ENCODE measurements around the gene CLMP.
A peak's percentile ranks its signal among the peaks of the same experiment; 100 is the strongest.
"Not testable (repeated sequence)": the region's sequence is repeated elsewhere in the genome, so short reads cannot be mapped to it uniquely, and the experiment has no call there.

CLMP gene

DNA sequence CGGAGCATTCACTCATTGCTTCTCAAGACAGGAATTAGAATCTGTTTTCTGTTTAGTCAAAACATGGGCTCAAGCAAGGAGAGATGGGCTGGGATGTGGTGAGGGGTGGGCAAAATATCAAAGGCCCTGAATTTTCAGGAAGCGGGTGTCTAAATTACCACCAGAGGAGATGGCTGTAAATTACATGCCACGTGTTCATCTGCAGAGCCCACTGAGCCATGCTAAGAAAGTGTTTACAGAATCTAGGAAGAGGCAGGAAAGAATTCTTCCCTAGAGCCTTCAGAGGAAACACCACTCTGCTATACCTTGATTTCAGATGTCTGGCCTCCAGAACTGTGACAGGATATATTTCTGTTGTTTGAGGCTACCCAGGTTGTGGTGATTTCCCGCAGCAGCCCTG lies 46.1 kb downstream of the CLMP start:
- peaks cover 27% of the 10 kb centered on the region for H3K4me1 ChIP-seq (ENCODE audit: control insufficient read depth, insufficient read depth, low read length)
- H3K4me3 ChIP-seq (ENCODE audit: low read length), result no peak overlapping the region
- no peak for DNase-seq (ENCODE audit: low read depth)
- peaks cover 24% of the 10 kb centered on the region for H3K36me3 ChIP-seq (ENCODE audit: control insufficient read depth, insufficient read depth, low read length, severe bottlenecking)
- no peaks in the 10 kb centered on the region for H3K27me3 ChIP-seq (replicated peaks; ENCODE audit: control insufficient read depth, insufficient read depth, low read length)
- no peaks in the 10 kb centered on the region for H3K9me3 ChIP-seq (ENCODE audit: control insufficient read depth, low read length)
- no peak overlapping the region for H3K9ac ChIP-seq (ENCODE audit: low read length)

DNA sequence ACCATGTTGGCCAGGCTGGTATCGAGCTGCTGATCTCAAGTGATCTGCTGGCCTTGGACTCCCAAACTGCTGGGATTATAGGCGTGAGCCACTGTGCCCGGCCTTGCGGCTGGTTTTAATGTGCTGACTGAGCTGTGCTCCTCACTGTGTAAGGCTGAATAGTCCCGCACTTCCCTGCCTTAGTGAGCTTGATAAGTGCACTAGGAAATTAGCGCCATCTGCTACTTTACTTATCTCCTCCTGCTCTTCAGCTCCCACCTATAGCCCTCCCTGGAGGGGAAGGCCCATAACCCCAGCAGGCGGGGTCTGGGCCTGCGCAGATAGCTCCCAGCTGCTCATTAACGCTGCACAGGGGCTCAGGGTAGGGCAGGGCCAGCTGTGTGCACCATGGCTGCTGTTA lies 49.4 kb downstream of the CLMP start:
- DNase-seq (ENCODE audit: low read depth), result no peak
- Histone ChIP-seq H3K4me1 (ENCODE audit: control insufficient read depth, insufficient read depth, low read length) (peaks cover 23% of the 10 kb centered on the region), H3K9ac (ENCODE audit: low read length) (peak overlapping the region; percentile 48), H3K27me3 (replicated peaks; ENCODE audit: control insufficient read depth, insufficient read depth, low read length) (no peaks in the 10 kb centered on the region), H3K4me3 (ENCODE audit: low read length) (peak overlapping the region; percentile 11), H3K9me3 (ENCODE audit: control insufficient read depth, low read length) (no peaks in the 10 kb centered on the region), H3K36me3 (ENCODE audit: control insufficient read depth, insufficient read depth, low read length, severe bottlenecking) (peaks cover 24% of the 10 kb centered on the region)

DNA sequence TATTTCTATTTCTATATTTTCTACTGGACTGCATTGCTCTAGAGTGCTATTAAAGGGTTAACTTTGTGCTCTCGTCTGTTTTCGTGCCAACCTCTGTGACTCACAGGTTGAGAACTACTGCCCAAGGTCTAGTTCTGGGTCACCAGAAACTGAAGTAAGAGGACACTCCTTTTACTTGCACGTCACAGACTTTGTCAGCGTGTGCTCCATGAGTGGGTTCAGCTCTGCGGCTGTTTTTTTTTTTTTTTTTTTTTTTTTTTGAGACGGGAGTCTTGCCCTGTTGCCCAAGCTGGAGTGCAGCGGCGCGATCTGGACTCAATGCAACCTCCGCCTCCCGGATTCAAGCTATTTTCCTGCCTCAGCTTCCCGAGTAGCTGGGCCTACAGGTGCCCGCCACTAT lies 49.8 kb downstream of the CLMP start:
- Histone ChIP-seq H3K4me1 (ENCODE audit: control insufficient read depth, insufficient read depth, low read length) (peaks cover 23% of the 10 kb centered on the region), H3K9ac (ENCODE audit: low read length) (peak overlapping the region; percentile 48), H3K27me3 (replicated peaks; ENCODE audit: control insufficient read depth, insufficient read depth, low read length) (no peaks in the 10 kb centered on the region), H3K36me3 (ENCODE audit: control insufficient read depth, insufficient read depth, low read length, severe bottlenecking) (peaks cover 24% of the 10 kb centered on the region), H3K9me3 (ENCODE audit: control insufficient read depth, low read length) (no peaks in the 10 kb centered on the region), H3K4me3 (ENCODE audit: low read length) (peak overlapping the region; percentile 11)
- peak; percentile 78 for DNase-seq (ENCODE audit: low read depth)

DNA sequence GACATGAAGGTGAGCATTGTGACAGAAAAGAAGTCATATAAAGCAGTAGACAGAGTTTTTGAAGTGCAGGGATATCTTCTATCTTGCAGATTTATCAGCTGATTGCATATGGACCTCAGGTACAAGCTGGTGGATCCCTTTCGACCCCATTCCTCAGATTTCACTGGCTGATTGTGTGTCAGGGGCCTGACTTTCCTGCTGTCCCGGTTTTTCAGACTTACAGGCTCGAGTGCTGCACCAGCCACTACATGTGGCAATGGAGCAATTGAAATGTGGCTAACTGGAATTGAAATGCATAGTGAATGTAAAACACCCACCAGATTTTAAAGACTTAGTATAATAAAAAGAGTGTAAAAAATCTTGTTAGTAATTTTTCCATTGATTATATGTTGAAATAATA lies 50.3 kb downstream of the CLMP start:
- no peak overlapping the region for H3K9ac ChIP-seq (ENCODE audit: low read length)
- H3K4me1 ChIP-seq (ENCODE audit: control insufficient read depth, insufficient read depth, low read length), result peaks cover 23% of the 10 kb centered on the region
- no peaks in the 10 kb centered on the region for H3K27me3 ChIP-seq (replicated peaks; ENCODE audit: control insufficient read depth, insufficient read depth, low read length)
- H3K36me3 ChIP-seq (ENCODE audit: control insufficient read depth, insufficient read depth, low read length, severe bottlenecking), result peaks cover 24% of the 10 kb centered on the region
- H3K9me3 ChIP-seq (ENCODE audit: control insufficient read depth, low read length), result no peaks in the 10 kb centered on the region
- H3K4me3 ChIP-seq (ENCODE audit: low read length), result no peak overlapping the region
- DNase-seq (ENCODE audit: low read depth), result no peak

DNA sequence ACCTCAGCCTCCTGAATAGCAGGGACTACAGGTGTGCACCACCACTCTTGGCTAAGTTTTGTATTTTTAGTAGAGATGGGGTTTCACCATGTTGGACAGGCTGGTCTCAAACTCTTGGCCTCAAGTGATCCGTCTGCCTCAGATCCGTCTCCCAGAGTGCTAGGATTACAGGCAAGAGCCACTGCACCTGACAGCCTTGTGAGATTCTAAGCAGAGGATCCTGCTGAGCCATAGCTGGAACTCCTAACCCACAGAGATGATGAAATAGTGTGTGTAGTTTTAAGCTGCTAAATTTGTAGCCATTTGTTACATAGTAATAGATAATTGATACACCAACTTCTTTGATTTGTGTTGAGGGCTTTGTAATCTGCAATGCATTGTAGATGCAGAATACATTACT lies 51.1 kb downstream of the CLMP start:
- H3K27me3 ChIP-seq (replicated peaks; ENCODE audit: control insufficient read depth, insufficient read depth, low read length), result no peaks in the 10 kb centered on the region
- H3K4me3 ChIP-seq (ENCODE audit: low read length), result no peak overlapping the region
- H3K9me3 ChIP-seq (ENCODE audit: control insufficient read depth, low read length), result no peaks in the 10 kb centered on the region
- H3K9ac ChIP-seq (ENCODE audit: low read length), result no peak overlapping the region
- H3K4me1 ChIP-seq (ENCODE audit: control insufficient read depth, insufficient read depth, low read length), result peaks cover 28% of the 10 kb centered on the region
- H3K36me3 ChIP-seq (ENCODE audit: control insufficient read depth, insufficient read depth, low read length, severe bottlenecking), result peaks cover 17% of the 10 kb centered on the region
- no peak for DNase-seq (ENCODE audit: low read depth)

DNA sequence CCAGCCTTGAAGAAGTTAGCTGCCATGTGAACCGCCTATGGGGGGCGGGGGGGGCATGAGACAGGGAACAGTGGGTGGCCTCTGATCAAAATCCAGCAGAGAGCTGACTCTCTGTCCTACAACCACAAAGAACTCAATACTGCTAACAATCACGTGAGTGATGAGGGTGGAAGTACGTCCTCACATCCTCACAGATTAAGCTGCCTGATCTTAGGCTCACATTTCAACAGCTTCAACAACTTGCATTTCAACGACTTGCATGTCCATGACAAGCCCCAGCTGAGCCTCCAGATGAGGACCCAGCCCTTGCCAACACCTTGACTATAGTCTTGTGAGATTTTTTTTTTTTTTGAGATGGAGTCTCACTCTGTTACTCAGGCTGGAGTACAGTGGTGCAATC lies 51.6 kb downstream of the CLMP start:
- no peaks in the 10 kb centered on the region for H3K27me3 ChIP-seq (replicated peaks; ENCODE audit: control insufficient read depth, insufficient read depth, low read length)
- DNase-seq (ENCODE audit: low read depth), result no peak
- H3K36me3 ChIP-seq (ENCODE audit: control insufficient read depth, insufficient read depth, low read length, severe bottlenecking), result peaks cover 13% of the 10 kb centered on the region
- no peaks in the 10 kb centered on the region for H3K9me3 ChIP-seq (ENCODE audit: control insufficient read depth, low read length)
- peaks cover 31% of the 10 kb centered on the region for H3K4me1 ChIP-seq (ENCODE audit: control insufficient read depth, insufficient read depth, low read length)
- H3K4me3 ChIP-seq (ENCODE audit: low read length), result no peak overlapping the region
- no peak overlapping the region for H3K9ac ChIP-seq (ENCODE audit: low read length)

DNA sequence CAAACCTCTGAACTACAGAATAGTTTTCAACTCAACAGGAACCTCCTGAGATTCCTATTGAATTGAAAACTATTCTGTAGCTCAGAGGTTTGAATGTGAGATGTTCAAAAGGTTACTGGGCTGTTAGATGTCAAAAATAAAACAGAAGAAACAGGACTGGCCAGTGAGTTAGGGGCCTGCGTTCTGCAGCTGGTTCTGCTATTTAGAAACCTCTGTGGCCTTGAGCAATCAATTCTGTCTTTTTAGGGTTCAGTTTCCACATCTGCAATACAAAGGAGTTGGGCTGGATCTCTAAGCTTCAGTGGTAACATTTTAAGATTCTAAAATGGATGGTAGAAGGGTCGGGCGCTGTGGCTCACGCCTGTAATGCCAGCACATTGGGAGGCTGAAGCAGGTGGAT lies 55.8 kb downstream of the CLMP start:
- no peak for DNase-seq (ENCODE audit: low read depth)
- Histone ChIP-seq H3K9me3 (ENCODE audit: control insufficient read depth, low read length) (no peaks in the 10 kb centered on the region), H3K9ac (ENCODE audit: low read length) (no peak overlapping the region), H3K4me3 (ENCODE audit: low read length) (no peak overlapping the region), H3K36me3 (ENCODE audit: control insufficient read depth, insufficient read depth, low read length, severe bottlenecking) (no peaks in the 10 kb centered on the region), H3K27me3 (replicated peaks; ENCODE audit: control insufficient read depth, insufficient read depth, low read length) (no peaks in the 10 kb centered on the region), H3K4me1 (ENCODE audit: control insufficient read depth, insufficient read depth, low read length) (peaks cover 42% of the 10 kb centered on the region)

DNA sequence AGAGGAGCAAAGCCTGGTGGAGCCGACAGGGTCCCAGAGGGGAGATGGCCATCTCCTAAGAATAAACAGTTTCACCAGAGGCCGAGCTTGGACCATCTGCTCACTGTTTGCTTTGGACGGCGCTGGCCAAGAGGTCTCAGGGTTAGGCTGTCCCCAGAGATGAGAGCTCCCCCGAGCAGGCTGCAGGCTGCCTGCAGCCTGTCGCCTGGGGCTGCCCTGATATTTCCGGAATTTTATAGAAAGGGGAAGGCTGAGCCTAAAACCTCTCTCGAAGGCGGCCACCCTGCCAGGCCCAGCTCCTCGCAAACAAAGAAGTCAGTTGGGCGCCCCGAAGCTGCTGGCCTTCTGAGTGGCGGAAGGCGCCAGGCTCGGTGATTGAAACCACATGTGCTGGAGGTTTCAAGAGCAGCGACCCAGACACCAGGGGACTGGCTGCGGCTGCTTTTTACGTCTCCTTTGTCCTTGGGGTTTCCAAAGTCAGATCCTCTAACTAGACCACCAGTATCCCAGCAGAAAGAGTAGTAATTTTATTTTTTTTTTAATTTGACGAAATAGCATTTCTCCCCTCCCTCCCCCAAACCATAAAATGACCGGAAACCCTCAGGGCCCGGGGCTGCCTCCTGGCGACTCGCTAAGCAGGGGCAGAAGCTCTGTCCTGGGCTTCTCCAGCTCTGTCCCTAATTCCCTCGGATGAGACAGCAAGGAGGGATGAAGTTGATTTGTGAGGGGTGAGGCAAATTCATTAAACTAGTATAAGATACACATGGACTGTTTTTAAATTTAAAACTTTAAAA lies 57.4 kb downstream of the CLMP start:
- no peaks in the 10 kb centered on the region for H3K9me3 ChIP-seq (ENCODE audit: control insufficient read depth, low read length)
- peaks cover 51% of the 10 kb centered on the region for H3K4me1 ChIP-seq (ENCODE audit: control insufficient read depth, insufficient read depth, low read length)
- DNase-seq (ENCODE audit: low read depth), result peak; percentile 95
- peak overlapping the region; percentile 82 for H3K9ac ChIP-seq (ENCODE audit: low read length)
- peak overlapping the region; percentile 39 for H3K4me3 ChIP-seq (ENCODE audit: low read length)
- H3K36me3 ChIP-seq (ENCODE audit: control insufficient read depth, insufficient read depth, low read length, severe bottlenecking), result no peaks in the 10 kb centered on the region
- H3K27me3 ChIP-seq (replicated peaks; ENCODE audit: control insufficient read depth, insufficient read depth, low read length), result no peaks in the 10 kb centered on the region

DNA sequence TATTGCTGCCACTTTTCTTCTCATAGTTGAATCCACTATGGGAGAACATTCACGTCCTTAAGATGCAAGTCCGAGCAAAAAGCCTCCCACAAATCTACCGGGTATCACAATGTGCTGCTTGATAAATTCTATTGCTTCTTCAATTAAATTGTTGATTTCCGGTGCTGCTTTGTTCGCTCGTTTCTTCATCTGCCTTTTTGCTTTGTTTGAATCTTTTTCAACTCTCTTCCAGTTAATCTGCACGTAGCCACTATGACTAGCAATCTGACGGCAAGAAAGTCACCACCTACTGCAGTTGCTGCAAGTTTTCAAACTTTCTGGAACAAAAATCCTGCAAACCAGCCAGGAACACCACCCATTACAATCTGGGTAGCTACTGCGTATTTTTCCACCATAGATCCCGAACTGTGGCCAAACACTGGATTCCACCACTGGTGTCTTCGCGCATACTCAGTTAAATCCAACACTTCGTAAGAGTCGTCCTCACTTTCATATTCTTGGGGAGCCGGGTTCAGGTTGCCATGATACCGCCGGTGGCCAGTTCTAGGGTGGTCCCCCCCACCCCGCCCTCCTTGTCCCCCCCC lies 59.1 kb downstream of the CLMP start:
- H3K4me3 ChIP-seq (ENCODE audit: low read length), result peak overlapping the region; percentile 60

DNA sequence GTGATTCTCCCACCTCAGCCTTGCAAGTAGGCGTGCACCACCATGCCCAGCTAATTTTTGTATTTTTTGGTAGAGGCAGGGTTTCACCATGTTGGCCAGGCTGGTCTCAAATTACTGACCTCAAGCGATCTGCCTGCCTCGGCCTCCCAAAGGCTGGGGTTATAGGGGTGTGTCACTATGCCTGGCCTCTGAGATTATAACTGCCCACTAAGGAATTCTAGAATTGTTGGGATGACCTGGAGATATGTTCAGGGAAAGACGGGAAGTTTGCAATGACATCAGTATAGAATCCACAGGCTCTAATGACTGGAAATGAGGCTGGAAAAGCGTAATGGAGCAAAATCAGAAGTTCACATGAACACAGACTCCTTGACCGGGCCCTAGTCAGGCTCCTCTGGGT lies 62.2 kb downstream of the CLMP start:
- DNase-seq (ENCODE audit: low read depth), result no peak
- Histone ChIP-seq H3K9me3 (ENCODE audit: control insufficient read depth, low read length) (no peaks in the 10 kb centered on the region), H3K4me1 (ENCODE audit: control insufficient read depth, insufficient read depth, low read length) (peaks cover 66% of the 10 kb centered on the region), H3K27me3 (replicated peaks; ENCODE audit: control insufficient read depth, insufficient read depth, low read length) (no peaks in the 10 kb centered on the region), H3K9ac (ENCODE audit: low read length) (no peak overlapping the region), H3K36me3 (ENCODE audit: control insufficient read depth, insufficient read depth, low read length, severe bottlenecking) (peaks cover 10% of the 10 kb centered on the region), H3K4me3 (ENCODE audit: low read length) (no peak overlapping the region)

More for the DNA sequence above, 59.1 kb downstream of the CLMP start:
- Histone ChIP-seq H3K36me3 (ENCODE audit: control insufficient read depth, insufficient read depth, low read length, severe bottlenecking) (no peaks in the 10 kb centered on the region), H3K27me3 (replicated peaks; ENCODE audit: control insufficient read depth, insufficient read depth, low read length) (no peaks in the 10 kb centered on the region), H3K4me1 (ENCODE audit: control insufficient read depth, insufficient read depth, low read length) (peaks cover 64% of the 10 kb centered on the region), H3K9ac (ENCODE audit: low read length) (peak overlapping the region; percentile 65), H3K9me3 (ENCODE audit: control insufficient read depth, low read length) (no peaks in the 10 kb centered on the region)
- no peak for DNase-seq (ENCODE audit: low read depth)

DNA sequence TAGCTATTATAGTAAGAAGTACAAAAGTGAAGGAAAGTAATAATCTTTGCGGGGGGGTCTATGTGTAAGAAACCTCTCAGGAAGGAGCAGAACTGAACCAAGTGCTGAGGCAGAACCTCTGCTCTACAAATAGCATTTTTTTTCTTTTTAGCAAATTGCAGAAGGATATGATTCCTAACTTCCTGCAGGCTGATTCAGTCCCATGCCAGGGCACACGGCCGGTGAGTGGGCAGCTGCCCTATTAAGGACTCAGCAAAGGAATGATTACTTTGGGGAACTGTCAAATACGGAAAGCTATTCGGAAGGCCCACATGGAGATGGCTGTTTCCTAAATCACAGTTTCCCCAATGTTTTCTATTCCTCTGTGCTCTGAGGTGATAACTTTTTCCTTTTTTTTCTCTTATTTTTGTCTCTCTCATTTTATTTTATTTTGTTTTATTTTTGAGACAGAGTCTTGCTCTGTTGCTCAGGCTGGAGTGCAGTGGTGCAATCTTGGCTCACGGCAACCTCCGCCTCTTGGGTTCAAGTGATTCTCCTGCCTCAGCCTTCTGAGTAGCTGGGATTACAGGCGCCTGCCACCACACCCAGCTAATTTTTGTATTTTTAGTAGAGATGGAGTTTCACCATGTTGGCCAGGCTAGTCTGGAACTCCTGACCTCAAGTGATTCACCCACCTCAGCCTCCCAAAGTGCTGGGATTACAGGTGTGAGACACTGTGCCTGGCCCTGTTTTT lies 62.8 kb downstream of the CLMP start:
- peaks cover 60% of the 10 kb centered on the region for H3K4me1 ChIP-seq (ENCODE audit: control insufficient read depth, insufficient read depth, low read length)
- peak; percentile 55 for DNase-seq (ENCODE audit: low read depth)
- not testable (repeated sequence) for H3K9me3 ChIP-seq (ENCODE audit: control insufficient read depth, low read length); H3K27me3 ChIP-seq (replicated peaks; ENCODE audit: control insufficient read depth, insufficient read depth, low read length); H3K36me3 ChIP-seq (ENCODE audit: control insufficient read depth, insufficient read depth, low read length, severe bottlenecking)
- H3K4me3 ChIP-seq (ENCODE audit: low read length), result peak overlapping the region; percentile 17
- H3K9ac ChIP-seq (ENCODE audit: low read length), result peak overlapping the region; percentile 60
